Endodermal cell (in vitro differentiated cells): Measurements from ENCODE around the gene IMMP2L. TPM values are rescaled to one million over a fixed set of nuclear protein-coding genes. Genes with fewer than 3 reads are reported as not detected.

Experiments
- DNase-seq: peaks from one replicate; pipeline ENCODE4 v3.0.0-alpha.2; 2017
- H3K27ac ChIP-seq: 2 replicates; pipeline ENCODE4 v1.5.1; 2013; ENCODE audit warnings: mild to moderate bottlenecking, low read depth, low read length, moderate library complexity
- H3K27me3 ChIP-seq: 2 replicates; pipeline ENCODE4 v1.6.1; 2013; ENCODE audit warnings: mild to moderate bottlenecking, low read length, moderate library complexity; ENCODE audit not compliant: insufficient read depth, control insufficient read depth, poor library complexity, severe bottlenecking
- H3K36me3 ChIP-seq: 2 replicates; pipeline ENCODE4 v1.7.0; 2013; ENCODE audit warnings: mild to moderate bottlenecking, low read length, moderate library complexity; ENCODE audit not compliant: control insufficient read depth, insufficient read depth
- H3K4me1 ChIP-seq: one replicate; pipeline ENCODE4 v1.7.0; 2013; ENCODE audit warnings: low read length; ENCODE audit not compliant: control insufficient read depth, insufficient read depth
- H3K4me3 ChIP-seq: 2 replicates; pipeline ENCODE4 v1.5.1; 2013; ENCODE audit warnings: mild to moderate bottlenecking, low read length, moderate library complexity
- H3K9ac ChIP-seq: 2 replicates; pipeline ENCODE4 v1.6.1; 2013; ENCODE audit warnings: mild to moderate bottlenecking, low read length, moderate library complexity; ENCODE audit not compliant: poor library complexity, severe bottlenecking; ENCODE audit errors: extremely low read depth
- H3K9me3 ChIP-seq: 2 replicates; pipeline ENCODE4 v1.6.1; 2013; ENCODE audit warnings: mild to moderate bottlenecking, low read length, moderate library complexity; ENCODE audit not compliant: control insufficient read depth
- H3K27ac Mint-ChIP-seq: 2 replicates; pipeline ENCODE4 v1.8.0; 2020; ENCODE audit warnings: mixed read lengths
- H3K27me3 Mint-ChIP-seq: 2 replicates; pipeline ENCODE4 v1.8.0; 2021; ENCODE audit warnings: mild to moderate bottlenecking, mixed read lengths; ENCODE audit not compliant: insufficient read depth
- H3K36me3 Mint-ChIP-seq: 2 replicates; pipeline ENCODE4 v1.8.0; 2020; ENCODE audit warnings: low read depth, mixed read lengths
- H3K4me1 Mint-ChIP-seq: 2 replicates; pipeline ENCODE4 v1.8.0; 2020; ENCODE audit warnings: mixed read lengths
- H3K4me3 Mint-ChIP-seq: 2 replicates; pipeline ENCODE4 v1.8.0; 2020; ENCODE audit warnings: mild to moderate bottlenecking, moderate library complexity, mixed read lengths
- H3K9me3 Mint-ChIP-seq: 2 replicates; pipeline ENCODE4 v1.8.0; 2020; ENCODE audit warnings: mild to moderate bottlenecking, mixed read lengths
- CTCF ChIP-seq: fragments of 200-600 bp; sonication (generic); conservative IDR thresholded peaks from 2 replicates; pipeline ENCODE4 v1.5.0; 2021; ENCODE audit warnings: antibody characterized with exemption, mild to moderate bottlenecking
- WGBS, 2 experiments: methylation state at CpG; one replicate each; pipeline versions ENCODE4 v1.1.5 to v1.1.7; 2013; ENCODE audit warnings: missing lambda C conversion rate in 2 of 2, mixed read lengths in 1 of 2; ENCODE audit not compliant: insufficient coverage in 1 of 2, insufficient read length in 1 of 2; 5-methylcytosine and 5-hydroxymethylcytosine counted together
- total RNA-seq, 2 donors: library from RNA; stranded (reverse); fragmentation: NEBNext Ultra II Directional in 1 of 2; extraction: Animal tissue kit (Norgen Biotek cat#: 25700) in 1 of 2; gene quantifications; 2 replicates in 1 of 2; 3 replicates in 1 of 2; pipeline ENCODE4 v1.2.1, GENCODE V29; 2021

The IMMP2L gene
- total RNA-seq, 2 donors from 2014 or later: 17.7 to 19.4 TPM

DNA sequence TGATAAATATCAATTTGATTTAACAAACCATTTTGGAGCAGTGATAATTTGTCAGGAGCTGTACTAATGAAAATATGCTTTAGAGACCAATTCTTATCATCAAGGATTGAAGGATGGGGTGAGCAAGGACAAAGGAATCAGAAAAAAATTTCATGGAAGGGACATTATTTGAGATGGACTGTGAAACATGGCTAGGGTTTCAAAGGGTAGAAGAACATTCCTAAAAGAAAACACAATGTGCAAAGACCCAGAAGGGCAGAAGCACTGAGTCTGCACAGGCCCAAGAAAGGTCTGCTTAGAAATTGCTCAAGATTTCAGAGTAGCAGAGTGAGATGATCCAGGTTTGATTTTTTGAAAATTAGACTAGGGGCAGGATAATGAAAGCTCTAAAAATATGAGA is 296.9 kb downstream of the IMMP2L start:
- no peak overlapping the region for H3K4me3 Mint-ChIP-seq
- H3K4me1 Mint-ChIP-seq: peaks cover 16% of the 10 kb centered on the region
- H3K36me3 Mint-ChIP-seq: no peaks in the 10 kb centered on the region
- H3K4me3 ChIP-seq: no peak overlapping the region
- no peak overlapping the region for H3K27ac Mint-ChIP-seq
- H3K9me3 ChIP-seq: no peaks in the 10 kb centered on the region
- H3K9ac ChIP-seq: no peak overlapping the region
- H3K27ac ChIP-seq: no peak overlapping the region
- H3K27me3 ChIP-seq: no peaks in the 10 kb centered on the region
- no peaks in the 10 kb centered on the region for H3K4me1 ChIP-seq
- no peaks in the 10 kb centered on the region for H3K36me3 ChIP-seq
- H3K27me3 Mint-ChIP-seq: no peaks in the 10 kb centered on the region
- DNase-seq: no peak
- no peak for TF ChIP-seq CTCF
- H3K9me3 Mint-ChIP-seq: no peaks in the 10 kb centered on the region

DNA sequence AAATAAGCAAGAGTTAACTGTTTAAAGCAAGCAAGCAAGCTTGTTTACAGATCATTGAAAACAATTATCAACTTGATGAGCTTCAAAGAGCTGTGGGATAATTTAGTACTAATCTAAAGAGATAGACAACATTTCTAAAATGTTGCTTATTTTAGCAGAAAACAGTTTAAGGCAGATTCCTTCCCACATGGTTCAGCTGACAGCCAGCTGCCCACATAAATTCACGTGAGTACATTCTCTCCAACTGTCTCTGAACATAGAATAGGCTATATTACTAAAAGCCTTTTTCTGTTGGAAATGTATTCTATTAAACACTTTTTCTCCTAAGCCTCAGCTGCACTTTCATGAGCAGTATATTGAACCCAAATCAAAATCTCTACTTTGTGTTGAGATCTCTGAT is 297.3 kb downstream of the IMMP2L start:
- H3K36me3 ChIP-seq: no peaks in the 10 kb centered on the region
- H3K4me3 Mint-ChIP-seq: no peak overlapping the region
- WGBS, 2 experiments: 100% methylated on average over 1 of the region's 1 CpG; no CpG with 5 or more reads in 1 of the 2 experiments
- H3K9me3 Mint-ChIP-seq: no peaks in the 10 kb centered on the region
- TF ChIP-seq CTCF: no peak
- DNase-seq: no peak
- H3K27ac Mint-ChIP-seq: no peak overlapping the region
- no peak overlapping the region for H3K4me3 ChIP-seq
- H3K27me3 ChIP-seq: no peaks in the 10 kb centered on the region
- H3K27ac ChIP-seq: no peak overlapping the region
- H3K9me3 ChIP-seq: no peaks in the 10 kb centered on the region
- H3K4me1 Mint-ChIP-seq: peaks cover 16% of the 10 kb centered on the region
- H3K27me3 Mint-ChIP-seq: no peaks in the 10 kb centered on the region
- H3K4me1 ChIP-seq: no peaks in the 10 kb centered on the region
- H3K9ac ChIP-seq: no peak overlapping the region
- no peaks in the 10 kb centered on the region for H3K36me3 Mint-ChIP-seq

DNA sequence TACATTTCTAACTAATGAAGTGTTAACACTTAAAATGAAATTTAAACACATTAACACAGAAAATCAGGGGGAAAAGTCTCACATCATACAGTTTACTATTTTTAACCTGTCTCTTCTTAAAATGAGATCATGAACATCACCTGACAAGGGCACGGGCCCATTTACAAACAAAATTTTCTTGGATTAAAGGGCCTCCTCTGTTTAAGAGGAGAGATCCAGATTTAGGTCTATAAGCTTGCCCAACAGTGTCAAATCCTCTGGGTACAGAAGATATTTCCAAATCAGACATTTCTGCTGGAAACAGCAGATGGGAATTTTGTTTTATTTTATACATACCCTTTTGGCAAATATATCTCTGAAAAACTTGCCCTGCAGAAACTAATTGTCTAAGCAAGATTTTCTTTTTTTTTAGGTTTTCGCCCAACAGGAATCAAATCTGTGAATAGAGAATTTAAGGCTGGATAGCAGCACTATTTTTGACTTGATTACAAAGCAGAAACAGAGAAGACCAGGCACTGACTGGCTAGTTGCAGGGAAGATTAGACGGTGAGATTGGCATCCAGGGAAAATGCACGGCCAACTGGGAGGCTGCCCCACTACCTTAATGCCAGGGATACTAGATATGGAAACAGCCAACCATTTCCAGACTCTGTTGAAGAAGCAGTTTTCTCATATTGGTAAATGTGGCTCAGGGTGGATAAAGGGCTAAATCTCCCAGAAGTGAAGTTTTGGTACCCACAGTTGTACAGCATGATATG is 298.0 kb downstream of the IMMP2L start:
- Histone ChIP-seq H3K27ac (no peak overlapping the region), H3K36me3 (no peaks in the 10 kb centered on the region), H3K27me3 (no peaks in the 10 kb centered on the region), H3K4me1 (no peaks in the 10 kb centered on the region), H3K9me3 (no peaks in the 10 kb centered on the region), H3K4me3 (no peak overlapping the region), H3K9ac (no peak overlapping the region)
- Mint-ChIP-seq H3K9me3 (no peaks in the 10 kb centered on the region), H3K4me3 (no peak overlapping the region), H3K27ac (no peak overlapping the region), H3K36me3 (no peaks in the 10 kb centered on the region), H3K4me1 (peaks cover 16% of the 10 kb centered on the region), H3K27me3 (no peaks in the 10 kb centered on the region)
- no peak for TF ChIP-seq CTCF
- DNase-seq: no peak
- 87 to 92% methylated on average over 3 to 4 of the region's 4 CpGs for WGBS, 2 experiments
